MM.1S (cell line): ENCODE data around the gene MITF.

Experiments
- DNase-seq: peaks from one replicate; pipeline ENCODE4 v3.0.0-alpha.2; 2015
- H2AFZ ChIP-seq: fragments of 300-600 bp; sonication (generic); 2 replicates; pipeline ENCODE4 v1.6.0; 2016; ENCODE audit warnings: antibody characterized with exemption, low read length
- H3F3A ChIP-seq: fragments of 300-600 bp; sonication (generic); 2 replicates; pipeline ENCODE4 v1.6.1; 2016; ENCODE audit warnings: mild to moderate bottlenecking, antibody characterized with exemption, low read length, moderate library complexity, mixed read lengths; ENCODE audit not compliant: insufficient read depth
- H3K27ac ChIP-seq: fragments of 300-600 bp; sonication (generic); 2 replicates; pipeline ENCODE4 v1.5.1; 2016; ENCODE audit warnings: mild to moderate bottlenecking, low read length
- H3K27me3 ChIP-seq: fragments of 300-600 bp; sonication (generic); replicated peaks from 2 replicates; pipeline ENCODE4 v1.6.0; 2016; ENCODE audit warnings: low read length; ENCODE audit not compliant: insufficient read depth
- H3K36me3 ChIP-seq: fragments of 300-600 bp; sonication (generic); replicated peaks from 2 replicates; pipeline ENCODE4 v1.6.1; 2016; ENCODE audit warnings: mild to moderate bottlenecking, low read length, mixed read lengths; ENCODE audit not compliant: insufficient read depth
- H3K4me1 ChIP-seq: fragments of 300-600 bp; sonication (generic); 2 replicates; pipeline ENCODE4 v1.6.1; 2016; ENCODE audit warnings: low read length, mixed read lengths
- H3K4me2 ChIP-seq: fragments of 300-600 bp; sonication (generic); 2 replicates; pipeline ENCODE4 v1.6.0; 2016; ENCODE audit warnings: low read depth, low read length
- H3K4me3 ChIP-seq: fragments of 300-600 bp; sonication (generic); 2 replicates; pipeline ENCODE4 v1.5.1; 2016; ENCODE audit warnings: low read length, mixed read lengths
- H3K79me2 ChIP-seq: fragments of 300-600 bp; sonication (generic); 2 replicates; pipeline ENCODE4 v1.6.1; 2016; ENCODE audit warnings: mixed run types, low read length, mixed read lengths
- H3K9ac ChIP-seq: fragments of 300-600 bp; sonication (generic); 2 replicates; pipeline ENCODE4 v1.6.1; 2016; ENCODE audit warnings: low read length, mixed read lengths
- H3K9me2 ChIP-seq: fragments of 300-600 bp; sonication (generic); replicated peaks from 2 replicates; pipeline ENCODE4 v1.6.1; 2016; ENCODE audit warnings: mild to moderate bottlenecking, low read length, mixed read lengths; ENCODE audit not compliant: insufficient read depth
- H3K9me3 ChIP-seq: fragments of 300-600 bp; sonication (generic); replicated peaks from 2 replicates; pipeline ENCODE4 v1.6.1; 2016; ENCODE audit warnings: mild to moderate bottlenecking, low read length, mixed read lengths; ENCODE audit not compliant: insufficient read depth
- H4K20me1 ChIP-seq: fragments of 300-600 bp; sonication (generic); 2 replicates; pipeline ENCODE4 v1.6.1; 2016; ENCODE audit warnings: mild to moderate bottlenecking, low read length, moderate library complexity, mixed read lengths; ENCODE audit not compliant: insufficient read depth
- CTCF ChIP-seq: fragments of 300-600 bp; sonication (generic); IDR thresholded peaks from 2 replicates; pipeline ENCODE4 v1.5.1; 2016; ENCODE audit warnings: antibody characterized with exemption, low read length, mixed read lengths
- EZH2 ChIP-seq: fragments of 300-600 bp; sonication (generic); optimal IDR thresholded peaks from 2 replicates; pipeline ENCODE3; 2017; ENCODE audit warnings: low read depth, mild to moderate bottlenecking, antibody characterized with exemption, low read length, mixed read lengths
- EZH2phosphoT487 ChIP-seq: fragments of 300-600 bp; sonication (generic); IDR thresholded peaks from 2 replicates; pipeline ENCODE4 v1.6.1; 2018; ENCODE audit warnings: antibody characterized with exemption, low read length

The MITF gene

DNA sequence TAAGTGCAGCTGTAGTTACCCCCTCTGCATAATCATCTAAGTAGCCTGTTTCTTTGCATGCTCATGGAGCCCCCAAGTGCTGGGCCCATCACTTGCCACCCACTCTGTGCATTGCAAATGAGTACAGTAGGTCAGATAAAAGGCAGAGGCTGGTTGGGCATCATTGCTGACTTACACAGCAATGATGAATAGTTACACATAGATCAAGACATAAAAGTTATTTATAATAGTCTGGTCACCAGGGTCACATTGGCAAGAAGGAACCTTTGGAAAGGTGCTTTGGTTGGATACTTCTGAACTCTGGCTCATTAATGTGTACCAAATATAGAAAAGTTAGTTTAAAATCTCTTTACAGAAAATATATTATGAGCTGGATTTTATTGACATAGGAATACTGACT lies 111.6 kb downstream of the MITF start:
- TF ChIP-seq EZH2phosphoT487 (no peak), EZH2 (no peak), CTCF (no peak)
- Histone ChIP-seq H3K27ac (no peak overlapping the region), H3K36me3 (no peaks in the 10 kb centered on the region), H3K4me2 (no peak overlapping the region), H3K4me3 (no peak overlapping the region), H3K27me3 (no peaks in the 10 kb centered on the region), H4K20me1 (no peaks in the 10 kb centered on the region), H2AFZ (no peak overlapping the region), H3K9me3 (no peaks in the 10 kb centered on the region), H3K9ac (no peak overlapping the region), H3K9me2 (no peaks in the 10 kb centered on the region), H3K79me2 (no peaks in the 10 kb centered on the region), H3K4me1 (no peaks in the 10 kb centered on the region), H3F3A (no peaks in the 10 kb centered on the region)
- DNase-seq, result no peak

- H3K9me3 ChIP-seq, result no peaks in the 10 kb centered on the region
- H3K9ac ChIP-seq, result no peak overlapping the region
- no peaks in the 10 kb centered on the region for H3K36me3 ChIP-seq
- TF ChIP-seq EZH2, result no peak
- no peak for TF ChIP-seq CTCF
- no peak for TF ChIP-seq EZH2phosphoT487
- no peaks in the 10 kb centered on the region for H3K9me2 ChIP-seq
- no peaks in the 10 kb centered on the region for H3K27me3 ChIP-seq
- no peaks in the 10 kb centered on the region for H3K79me2 ChIP-seq
- no peak overlapping the region for H3K27ac ChIP-seq
- no peak overlapping the region for H3K4me2 ChIP-seq
- no peaks in the 10 kb centered on the region for H3F3A ChIP-seq
- no peaks in the 10 kb centered on the region for H4K20me1 ChIP-seq
- no peak overlapping the region for H2AFZ ChIP-seq
- DNase-seq, result no peak
- H3K4me1 ChIP-seq, result no peaks in the 10 kb centered on the region
- H3K4me3 ChIP-seq, result no peak overlapping the region
Observed at GRCh38 chr3:69853027-69853426, 113.8 kb downstream of the MITF start.

GRCh38 chr3:69855436-69856162 lies 116.3 kb downstream of the MITF start:
- Histone ChIP-seq H3K4me1 (no peaks in the 10 kb centered on the region), H4K20me1 (no peaks in the 10 kb centered on the region), H3K9ac (no peak overlapping the region), H3K27me3 (no peaks in the 10 kb centered on the region), H3K9me2 (no peaks in the 10 kb centered on the region), H3K36me3 (no peaks in the 10 kb centered on the region), H3F3A (no peaks in the 10 kb centered on the region), H2AFZ (no peak overlapping the region), H3K27ac (no peak overlapping the region), H3K4me3 (no peak overlapping the region), H3K79me2 (no peaks in the 10 kb centered on the region), H3K9me3 (no peaks in the 10 kb centered on the region), H3K4me2 (no peak overlapping the region)
- no peak for DNase-seq
- no peak for TF ChIP-seq CTCF
- TF ChIP-seq EZH2, result no peak
- TF ChIP-seq EZH2phosphoT487, result no peak
